IPS DF 6.9 (cell line): Measurements from ENCODE around the gene DPP6.
"Not testable (repeated sequence)": the region's sequence is repeated elsewhere in the genome, so short reads cannot be mapped to it uniquely, and the experiment has no call there.

ENCODE experiments used
- DNase-seq: peaks from one replicate; pipeline ENCODE4 v3.0.0-alpha.2; 2013; ENCODE audit warnings: low read depth, low spot score
- H3K27ac ChIP-seq: one replicate; pipeline ENCODE4 v1.5.1; 2013; ENCODE audit warnings: low read length, control low read depth
- H3K27me3 ChIP-seq: 2 replicates; pipeline ENCODE4 v1.6.1; 2013; ENCODE audit warnings: mild to moderate bottlenecking, low read length; ENCODE audit not compliant: control insufficient read depth, insufficient read depth
- H3K36me3 ChIP-seq: 2 replicates; pipeline ENCODE4 v1.6.1; 2013; ENCODE audit warnings: low read length; ENCODE audit not compliant: control insufficient read depth, insufficient read depth
- H3K4me1 ChIP-seq: 2 replicates; pipeline ENCODE4 v1.6.1; 2013; ENCODE audit warnings: low read length; ENCODE audit not compliant: control insufficient read depth, insufficient read depth
- H3K4me3 ChIP-seq: 2 replicates; pipeline ENCODE4 v1.5.1; 2013; ENCODE audit warnings: mild to moderate bottlenecking, low read length
- H3K9me3 ChIP-seq: 2 replicates; pipeline ENCODE4 v1.6.1; 2013; ENCODE audit warnings: low read length, inconsistent platforms; ENCODE audit not compliant: control insufficient read depth, insufficient read depth
- WGBS: extraction: QIAGEN DNeasy Blood & Tissue Kit; methylation state at CpG from one replicate; pipeline ENCODE4 v1.1.7; 2013; ENCODE audit warnings: mixed read lengths, missing lambda C conversion rate; ENCODE audit not compliant: insufficient read length, insufficient coverage; 5-methylcytosine and 5-hydroxymethylcytosine counted together

The DPP6 gene

GRCh38 chr7:154080249-154080648 lies 28.1 kb downstream of the DPP6 start:
- H3K9me3 ChIP-seq, DNase-seq, H3K4me1 ChIP-seq, H3K4me3 ChIP-seq, H3K27ac ChIP-seq, H3K36me3 ChIP-seq, H3K27me3 ChIP-seq: not testable (repeated sequence)
- WGBS: no CpG with 5 or more reads among the region's 3 CpGs

GRCh38 chr7:154087037-154087725 lies 35.0 kb downstream of the DPP6 start:
- no CpG with 5 or more reads among the region's 6 CpGs for WGBS
- H3K27ac ChIP-seq, H3K27me3 ChIP-seq, H3K9me3 ChIP-seq, H3K4me3 ChIP-seq, DNase-seq, H3K36me3 ChIP-seq, H3K4me1 ChIP-seq: not testable (repeated sequence)

- not testable (repeated sequence) for H3K4me1 ChIP-seq, H3K36me3 ChIP-seq, H3K27me3 ChIP-seq, H3K27ac ChIP-seq, H3K9me3 ChIP-seq, DNase-seq, H3K4me3 ChIP-seq
- no CpG with 5 or more reads among the region's 3 CpGs for WGBS
Observed at GRCh38 chr7:154092093-154092492, 39.9 kb downstream of the DPP6 start.

- WGBS: no CpG with 5 or more reads among the region's 9 CpGs
- not testable (repeated sequence) for H3K27me3 ChIP-seq, H3K9me3 ChIP-seq, H3K4me3 ChIP-seq, DNase-seq, H3K27ac ChIP-seq, H3K36me3 ChIP-seq, H3K4me1 ChIP-seq
Observed at GRCh38 chr7:154095201-154095600, 43.0 kb downstream of the DPP6 start.

- no CpG with 5 or more reads among the region's 9 CpGs for WGBS
- H3K4me3 ChIP-seq, H3K36me3 ChIP-seq, H3K4me1 ChIP-seq, H3K27ac ChIP-seq, H3K27me3 ChIP-seq, DNase-seq, H3K9me3 ChIP-seq: not testable (repeated sequence)
Observed at GRCh38 chr7:154105063-154105462, 52.9 kb downstream of the DPP6 start.

GRCh38 chr7:154109615-154110014 lies 57.4 kb downstream of the DPP6 start:
- DNase-seq, H3K9me3 ChIP-seq: not testable (repeated sequence)
- no CpG with 5 or more reads among the region's 3 CpGs for WGBS

GRCh38 chr7:154113732-154114351 lies 61.6 kb downstream of the DPP6 start:
- not testable (repeated sequence) for H3K4me1 ChIP-seq, H3K9me3 ChIP-seq, H3K36me3 ChIP-seq, DNase-seq, H3K27me3 ChIP-seq, H3K4me3 ChIP-seq, H3K27ac ChIP-seq
- no CpG with 5 or more reads among the region's 4 CpGs for WGBS

More at GRCh38 chr7:154109615-154110014, 57.4 kb downstream of the DPP6 start:
- H3K27ac ChIP-seq, H3K4me1 ChIP-seq, H3K36me3 ChIP-seq, H3K27me3 ChIP-seq, H3K4me3 ChIP-seq: not testable (repeated sequence)

DNA sequence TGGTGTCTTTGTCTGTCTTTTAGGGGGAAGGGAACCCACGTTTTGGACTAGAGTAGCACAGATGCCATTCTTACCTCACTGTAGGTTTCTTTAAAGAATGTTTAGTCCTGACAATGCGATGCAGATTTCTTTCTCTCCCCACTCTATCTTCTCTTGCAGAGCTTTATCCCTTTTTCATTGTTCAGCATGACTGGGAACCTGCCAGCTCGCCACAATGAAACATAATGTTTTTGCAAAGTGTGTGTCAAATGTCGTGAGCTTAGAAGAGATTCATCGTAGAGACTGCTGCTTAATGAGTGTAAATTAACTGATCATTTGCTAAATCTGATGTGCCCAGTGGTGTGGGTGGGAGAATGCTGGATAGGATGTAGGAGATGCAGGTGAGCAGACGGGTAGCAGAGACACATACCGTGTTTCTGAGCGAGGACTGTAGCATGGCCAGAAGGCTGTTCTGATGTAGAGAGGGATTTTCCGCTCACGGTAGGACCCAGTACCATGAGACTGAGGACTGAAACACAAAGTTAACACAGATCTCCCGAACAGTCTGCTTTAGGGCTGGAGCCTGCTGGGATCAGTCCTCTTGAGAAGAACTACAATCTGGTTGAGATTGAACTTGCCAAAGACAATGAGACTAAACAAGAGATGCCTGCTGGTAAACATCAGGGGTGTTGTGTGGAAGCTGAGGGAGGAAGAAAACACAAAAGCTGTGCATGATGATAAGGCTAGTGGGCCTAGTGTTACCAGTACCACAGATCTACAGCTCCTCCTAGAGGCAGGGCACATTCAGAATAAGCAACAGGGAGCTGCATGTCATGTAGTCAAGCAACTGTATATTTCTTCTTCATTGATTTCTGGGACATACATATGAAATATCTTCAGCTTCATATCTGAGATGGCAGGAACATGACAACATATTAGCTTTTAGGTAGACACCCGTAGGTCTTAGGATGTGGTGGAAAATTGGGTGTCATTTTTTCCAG lies 65.5 kb downstream of the DPP6 start:
- H3K36me3 ChIP-seq, H3K27me3 ChIP-seq, H3K4me3 ChIP-seq, H3K4me1 ChIP-seq, H3K27ac ChIP-seq, H3K9me3 ChIP-seq, DNase-seq: not testable (repeated sequence)
- WGBS: no CpG with 5 or more reads among the region's 12 CpGs

GRCh38 chr7:154120825-154121224 lies 68.6 kb downstream of the DPP6 start:
- no CpG with 5 or more reads among the region's 5 CpGs for WGBS
- H3K4me3 ChIP-seq, H3K27ac ChIP-seq: not testable (repeated sequence)

GRCh38 chr7:154122720-154123119 lies 70.5 kb downstream of the DPP6 start:
- not testable (repeated sequence) for H3K4me1 ChIP-seq, DNase-seq, H3K27ac ChIP-seq, H3K27me3 ChIP-seq, H3K4me3 ChIP-seq, H3K36me3 ChIP-seq, H3K9me3 ChIP-seq
- no CpG with 5 or more reads among the region's 10 CpGs for WGBS

More at GRCh38 chr7:154120825-154121224, 68.6 kb downstream of the DPP6 start:
- H3K27me3 ChIP-seq, DNase-seq, H3K9me3 ChIP-seq, H3K4me1 ChIP-seq, H3K36me3 ChIP-seq: not testable (repeated sequence)
